ENCODE measurements around the gene HAS3.
"Not testable (repeated sequence)": the region's sequence is repeated elsewhere in the genome, so short reads cannot be mapped to it uniquely, and the experiment has no call there.

The HAS3 gene, protein sequence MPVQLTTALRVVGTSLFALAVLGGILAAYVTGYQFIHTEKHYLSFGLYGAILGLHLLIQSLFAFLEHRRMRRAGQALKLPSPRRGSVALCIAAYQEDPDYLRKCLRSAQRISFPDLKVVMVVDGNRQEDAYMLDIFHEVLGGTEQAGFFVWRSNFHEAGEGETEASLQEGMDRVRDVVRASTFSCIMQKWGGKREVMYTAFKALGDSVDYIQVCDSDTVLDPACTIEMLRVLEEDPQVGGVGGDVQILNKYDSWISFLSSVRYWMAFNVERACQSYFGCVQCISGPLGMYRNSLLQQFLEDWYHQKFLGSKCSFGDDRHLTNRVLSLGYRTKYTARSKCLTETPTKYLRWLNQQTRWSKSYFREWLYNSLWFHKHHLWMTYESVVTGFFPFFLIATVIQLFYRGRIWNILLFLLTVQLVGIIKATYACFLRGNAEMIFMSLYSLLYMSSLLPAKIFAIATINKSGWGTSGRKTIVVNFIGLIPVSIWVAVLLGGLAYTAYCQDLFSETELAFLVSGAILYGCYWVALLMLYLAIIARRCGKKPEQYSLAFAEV

DNA sequence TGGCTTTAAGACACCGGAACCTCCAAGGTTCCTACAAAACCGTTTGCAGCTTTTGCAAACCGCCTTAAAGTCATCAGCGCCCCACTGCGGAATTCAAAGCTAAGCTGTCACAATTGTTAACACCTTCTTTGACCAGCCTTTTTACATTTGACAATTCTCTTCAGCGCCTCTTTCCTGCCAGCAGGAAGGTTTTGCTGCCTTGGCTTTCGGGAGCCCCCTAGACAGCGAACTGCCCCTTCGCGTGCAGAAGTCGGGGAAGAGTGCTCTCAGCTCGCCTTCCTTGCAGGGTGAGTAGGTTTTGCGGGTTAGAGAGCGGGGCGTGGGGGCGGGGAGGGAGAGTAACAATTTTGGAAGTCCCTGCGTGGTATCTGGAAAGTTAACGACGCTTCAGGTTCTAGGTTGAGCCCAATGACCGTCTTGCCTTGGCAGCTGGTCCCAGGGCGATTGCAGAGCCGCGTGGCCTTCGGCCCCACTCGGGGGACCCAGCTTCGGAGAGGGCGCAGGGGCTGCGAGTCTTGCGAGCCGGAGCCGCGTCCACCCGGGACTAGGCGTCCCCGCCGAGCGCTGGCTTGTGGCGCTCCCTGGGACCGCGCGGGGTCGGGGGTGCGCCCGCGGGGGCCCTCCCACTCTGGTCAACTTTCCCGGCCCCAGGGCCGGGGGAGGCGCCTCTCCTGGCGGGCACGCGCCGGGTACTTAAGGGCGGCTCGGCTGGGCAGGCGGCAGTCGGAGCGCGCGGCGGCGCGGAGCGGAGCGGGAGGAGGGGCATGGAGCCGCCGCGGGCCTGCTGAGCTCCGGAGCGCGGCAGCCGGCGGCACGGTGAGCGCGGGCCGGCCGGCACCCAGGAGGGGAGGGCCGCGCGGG is at the start of gene HAS3:
TSS of gene HAS3 (plus strand) at position 153 of the 861 bp plus-strand sequence. CDS start 3,743 bp downstream, outside the sequence.
- DNase-seq: no peak

DNA sequence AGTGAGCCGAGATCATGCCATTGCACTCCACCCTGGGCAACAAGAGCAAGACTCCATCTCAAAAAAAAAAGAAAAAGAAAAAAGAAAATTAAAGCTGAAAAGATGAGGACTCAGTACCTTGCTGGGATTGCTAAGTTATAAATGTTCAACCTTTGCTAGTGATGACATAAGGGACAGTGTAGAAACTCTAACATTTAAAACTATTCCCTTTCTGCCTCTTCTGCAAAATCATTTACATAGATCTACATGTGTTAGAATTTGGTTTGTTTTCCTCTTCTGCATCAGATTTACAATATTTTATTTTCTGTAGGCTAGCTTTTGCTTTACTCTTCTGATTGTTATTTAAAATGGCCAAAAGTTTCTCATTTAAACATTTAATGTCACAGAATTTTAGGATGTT is 49.5 kb upstream of the HAS3 start:
- DNase-seq: no peak

- no peak for DNase-seq
These were observed 49.0 kb upstream of the HAS3 start for GRCh38 chr16:69056421-69056820.

DNA sequence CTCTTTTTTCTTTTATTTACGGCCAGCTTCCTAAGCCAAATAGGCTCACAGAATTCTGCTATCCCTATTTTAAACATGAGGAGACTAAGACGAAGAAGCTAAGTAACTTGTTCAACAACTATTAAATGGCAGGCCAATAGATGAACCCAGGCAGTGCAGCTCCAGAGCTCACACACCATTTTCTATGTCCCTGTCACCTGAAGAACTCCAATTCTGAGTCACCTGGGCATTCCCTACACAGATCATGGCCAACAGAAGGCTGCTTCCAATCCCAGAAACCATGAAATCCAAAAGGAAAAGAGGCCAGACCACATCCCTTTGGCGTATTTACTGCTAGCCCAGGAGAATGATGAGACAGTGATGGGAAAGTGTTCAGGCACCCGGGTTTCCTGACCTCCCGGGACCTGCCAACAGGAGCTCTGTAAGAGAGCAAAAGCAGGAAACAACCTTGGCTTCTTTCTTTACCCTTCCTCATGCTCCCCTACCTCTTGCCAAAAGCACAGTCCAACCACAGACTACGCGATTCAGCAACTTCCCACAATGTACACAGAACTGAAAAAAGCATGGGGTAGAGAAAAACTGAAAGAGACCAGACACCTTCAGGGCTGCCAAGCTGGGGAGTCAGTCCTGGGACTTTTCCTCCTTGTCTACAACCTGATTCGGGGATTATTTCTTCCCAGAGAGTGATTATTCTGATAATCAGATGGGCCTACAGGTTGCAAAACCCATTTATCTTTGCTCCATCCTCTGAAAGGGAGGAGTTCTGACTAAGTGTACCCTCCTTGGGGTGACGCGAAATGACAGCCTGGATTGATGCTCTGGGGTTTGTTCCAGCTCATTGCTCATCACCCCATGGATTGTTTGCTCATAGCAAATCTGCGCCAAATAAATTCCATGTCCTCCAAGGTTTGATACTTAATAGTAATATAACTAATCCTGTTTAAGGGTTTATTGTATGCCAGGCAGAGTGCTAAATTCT is 47.8 kb upstream of the HAS3 start:
- peak; percentile 62 for DNase-seq

- DNase-seq: not testable (repeated sequence)
These were observed 42.0 kb upstream of the HAS3 start for GRCh38 chr16:69063491-69063890.

GRCh38 chr16:69064124-69064763 is 41.2 kb upstream of the HAS3 start:
- DNase-seq: no peak

GRCh38 chr16:69064764-69065313 is 40.6 kb upstream of the HAS3 start:
- no peak for DNase-seq

- no peak for DNase-seq
These were observed 35.9 kb upstream of the HAS3 start for GRCh38 chr16:69069504-69069903.

- DNase-seq: no peak
These were observed 34.4 kb upstream of the HAS3 start for GRCh38 chr16:69071036-69071435.

- no peak for DNase-seq
These were observed 32.8 kb upstream of the HAS3 start for GRCh38 chr16:69072640-69072974.

- no peak for DNase-seq
These were observed 32.2 kb upstream of the HAS3 start for GRCh38 chr16:69073181-69073702.

- DNase-seq: no peak
These were observed 28.2 kb upstream of the HAS3 start for GRCh38 chr16:69077251-69077650.

- no peak for DNase-seq
These were observed 27.4 kb upstream of the HAS3 start for GRCh38 chr16:69078073-69078472.

DNA sequence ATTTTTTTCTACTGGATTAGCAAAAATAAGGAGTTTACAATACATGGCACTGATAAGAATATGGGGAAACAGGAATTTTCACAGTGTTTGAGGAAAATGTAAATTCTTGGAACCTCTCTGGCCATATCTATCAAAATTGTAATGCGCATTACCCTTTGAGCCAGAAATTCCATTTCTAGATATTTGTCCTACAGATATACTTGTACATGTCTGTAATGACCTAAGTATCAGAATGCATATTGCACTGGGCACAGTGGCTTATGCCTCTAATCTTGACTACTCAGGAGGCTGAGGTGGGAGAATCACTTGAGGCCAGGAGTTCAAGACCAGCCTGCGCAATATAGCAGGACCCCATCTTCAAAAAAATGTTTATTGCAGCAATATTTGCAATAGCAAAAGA is 25.8 kb upstream of the HAS3 start:
- DNase-seq: no peak

GRCh38 chr16:69083306-69083941 is 22.0 kb upstream of the HAS3 start:
- no peak for DNase-seq

GRCh38 chr16:69084289-69084688 is 21.2 kb upstream of the HAS3 start:
- DNase-seq: no peak

DNA sequence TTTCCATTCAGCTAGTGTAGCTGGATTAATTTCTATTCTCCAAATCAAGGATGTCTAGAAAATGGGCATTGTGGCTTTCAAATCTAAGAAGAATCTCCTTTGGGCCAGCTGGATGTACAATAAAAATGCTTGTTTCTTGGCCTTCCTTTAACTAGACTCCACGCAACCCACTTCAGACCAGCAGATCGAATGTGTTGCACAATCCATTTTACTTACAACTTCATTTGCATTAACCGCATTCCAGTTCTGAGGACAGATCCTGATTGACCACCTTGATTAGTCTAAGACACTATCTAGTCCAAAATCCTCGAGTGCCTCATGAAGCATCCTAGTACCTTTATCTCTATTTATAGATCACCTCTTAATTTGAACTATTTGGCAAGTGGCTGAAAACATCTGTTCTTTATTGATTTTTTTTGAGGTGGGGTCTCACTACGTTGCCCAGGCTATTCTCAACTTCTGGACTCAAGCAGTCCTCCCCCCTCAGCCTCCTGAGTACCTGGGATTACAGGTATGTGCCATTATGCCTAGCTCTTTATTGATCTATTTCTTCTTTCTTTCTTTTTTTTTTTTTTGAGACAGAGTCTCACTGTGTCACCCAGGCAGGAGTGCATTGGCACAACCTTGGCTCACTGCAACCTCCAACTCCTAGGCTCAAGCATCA is 20.3 kb upstream of the HAS3 start:
- DNase-seq: no peak

- no peak for DNase-seq
These were observed 18.3 kb upstream of the HAS3 start for GRCh38 chr16:69087161-69087581.

DNA sequence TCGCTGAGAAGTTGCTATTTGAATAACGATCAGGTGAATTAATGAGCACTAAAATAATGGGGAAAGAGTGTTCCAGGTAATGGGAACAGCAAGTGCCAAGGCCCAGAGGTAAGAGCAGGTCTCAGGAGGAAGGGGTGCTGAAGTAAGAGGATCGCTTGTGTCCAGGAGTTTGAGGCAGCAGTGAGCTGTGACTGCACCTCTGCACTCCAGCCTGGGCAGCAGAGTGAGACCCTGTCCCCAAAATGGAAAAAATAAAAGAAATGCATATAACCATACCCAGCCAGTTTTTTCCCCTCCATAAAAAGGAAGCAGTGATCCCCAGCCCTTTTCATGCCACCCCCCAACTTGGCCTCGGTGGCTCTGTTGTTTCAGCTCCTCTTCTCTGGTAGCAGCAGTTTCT is 16.8 kb upstream of the HAS3 start:
- no peak for DNase-seq
